K562 (cell line): Measurements from ENCODE around the gene DHDH. TPM values are rescaled to one million over a fixed set of nuclear protein-coding genes. Genes with fewer than 3 reads are reported as not detected.

Source experiments
- CC2D1A ChIP-seq: fragments of 450-650 bp; IDR thresholded peaks from 2 replicates; pipeline ENCODE4 v1.6.1; 2017; ENCODE audit warnings: mild to moderate bottlenecking
- EP400 ChIP-seq: fragments of 450-650 bp; IDR thresholded peaks from 2 replicates; pipeline ENCODE4 v1.6.1; 2017; ENCODE audit warnings: antibody characterized with exemption, mild to moderate bottlenecking, moderate library complexity
- GTF2E2 ChIP-seq: fragments of 200-800 bp; sonication (Bioruptor generic); IDR thresholded peaks from 2 replicates; pipeline ENCODE4 v1.6.1; 2016; ENCODE audit warnings: missing genetic modification characterization, missing compliant biosample characterization
- IRF1 ChIP-seq: sonication (generic); formaldehyde crosslinking; IDR thresholded peaks from 2 replicates; pipeline ENCODE4 v1.8.0; 2022; ENCODE audit warnings: missing genetic modification reagents, mild to moderate bottlenecking, borderline replicate concordance
- MTF1 ChIP-seq: fragments of 250-450 bp; sonication (Bioruptor Pico); IDR thresholded peaks from 2 replicates; pipeline ENCODE4 v1.9.0; 2021; ENCODE audit warnings: moderate library complexity, mild to moderate bottlenecking, inconsistent platforms, borderline replicate concordance
- RBM22 ChIP-seq: fragments of 200-400 bp; formaldehyde crosslinking; IDR thresholded peaks from 2 replicates; pipeline ENCODE4 v1.6.1; 2018; ENCODE audit warnings: low read length, low read depth; ENCODE audit not compliant: poor library complexity, severe bottlenecking
- SPI1 ChIP-seq: IDR thresholded peaks from 2 replicates; pipeline ENCODE4 v1.6.1; 2011; ENCODE audit warnings: low read depth, low read length, control low read depth, borderline replicate concordance
- ZBTB5 ChIP-seq: fragments of 450-650 bp; IDR thresholded peaks from 2 replicates; pipeline ENCODE4 v1.6.1; 2017; ENCODE audit warnings: antibody characterized with exemption
- ZNF280A ChIP-seq: fragments of 450-650 bp; IDR thresholded peaks from 2 replicates; pipeline ENCODE4 v1.6.1; 2018; ENCODE audit warnings: mild to moderate bottlenecking, low read depth; ENCODE audit not compliant: partially characterized antibody
- polyA plus RNA-seq, 8 experiments: library from polyadenylated mRNA; depleted of rRNA in 4 of 8; stranded (reverse) in 5 of 8; unstranded in 3 of 8; fragments of >200 nt; fragmentation: Nextera tagmentation in 2 of 8; fragmentation: Illumina TruSeq in 1 of 8; extraction: Ambion mirVana in 2 of 8; extraction: Trizol in 1 of 8; gene quantifications; 2 replicates each; pipeline versions ENCODE4 v1.2.1 to v1.2.3, GENCODE V29; 2011 to 2014; ENCODE audit warnings: inconsistent platforms in 1 of 8, missing spikeins in 1 of 8
- total RNA-seq, 7 experiments: library from RNA; depleted of rRNA in 6 of 7; stranded (reverse); fragments of >200 nt in 6 of 7; fragmentation: Illumina TruSeq in 2 of 7; extraction: Trizol in 2 of 7; gene quantifications; 2 replicates each; pipeline versions ENCODE4 v1.2.1 to v1.2.3, GENCODE V29; 2011 to 2021; ENCODE audit warnings: low replicate concordance in 1 of 7

The DHDH gene
- total and polyA plus RNA-seq, 9 of the 15 experiments (the other 6 are each of a cell fraction or from before 2014, with no cell fraction given): 0.37 to 1.9 (median 0.87) TPM

- TF ChIP-seq ZNF280A (no peak), ZBTB5 (no peak), GTF2E2 (tag) (no peak), EP400 (no peak), RBM22 (no peak), MTF1 (CRISPR knock-in tag) (no peak), SPI1 (no peak), IRF1 (CRISPR knock-in tag) (no peak), CC2D1A (no peak)
These were observed 42.7 kb downstream of the DHDH start (continued) for GRCh38 chr19:48975947-48976847.
